Neural cell (in vitro differentiated cells): ENCODE results near the gene CTDSP2. TPM values are rescaled to one million over a fixed set of nuclear protein-coding genes. Genes with fewer than 3 reads are reported as not detected.

Experiments
- polyA plus RNA-seq: library from polyadenylated mRNA; depleted of rRNA; stranded (reverse); fragments of >200 nt; gene quantifications from 2 replicates; pipeline ENCODE4 v1.2.3, GENCODE V29; 2014
- small RNA-seq, 3 experiments: library from RNA; depleted of rRNA; stranded (forward); fragments of <200 nt; gene quantifications; one replicate each; pipeline ENCODE3, GENCODE V24; 2012

Gene CTDSP2
- polyA plus RNA-seq, 1 donor from 2014 or later = 23.6 TPM

Small RNA genes within 50 kb of the gene (small RNA-seq; reads per million reads assigned to genes)
- gene MIR26A2 = 255 to 312 (median 299) reads per million in 3 experiments
- gene RNU6-1083P = 0 reads per million in 3 experiments

Other genes with a start within 250 kb of the CTDSP2 start
- 141 and 163 TPM in 2 replicates for gene DTX3, start 241.9 kb downstream of the CTDSP2 start, polyA plus RNA-seq
- 12.9 and 18.8 TPM in 2 replicates for gene ARHGEF25, start 235.3 kb downstream of the CTDSP2 start, polyA plus RNA-seq
- 99.9 and 152 TPM in 2 replicates for gene B4GALNT1, start 213.5 kb downstream of the CTDSP2 start, polyA plus RNA-seq
- 223 and 248 TPM in 2 replicates for gene OS9, start 152.6 kb downstream of the CTDSP2 start, polyA plus RNA-seq
- 19.3 and 24.9 TPM in 2 replicates for gene AGAP2, start 108.0 kb downstream of the CTDSP2 start, polyA plus RNA-seq
- gene TSPAN31, start 101.7 kb downstream of the CTDSP2 start, polyA plus RNA-seq = 78.1 and 85.3 TPM in 2 replicates
- 81.3 and 104 TPM in 2 replicates for gene CDK4, start 94.4 kb downstream of the CTDSP2 start, polyA plus RNA-seq
- 34.5 and 47.8 TPM in 2 replicates for gene MARCHF9, start 91.6 kb downstream of the CTDSP2 start, polyA plus RNA-seq
- gene CYP27B1, start 79.7 kb downstream of the CTDSP2 start, polyA plus RNA-seq = 0.86 and 1.4 TPM in 2 replicates
- 1.9 and 2.0 TPM in 2 replicates for gene METTL1, start 74.6 kb downstream of the CTDSP2 start, polyA plus RNA-seq
- 1.6 and 2.0 TPM in 2 replicates for gene EEF1AKMT3, start 74.1 kb downstream of the CTDSP2 start, polyA plus RNA-seq
- gene TSFM, start 63.9 kb downstream of the CTDSP2 start, polyA plus RNA-seq = 30.2 and 37.8 TPM in 2 replicates
- gene AVIL, start 28.0 kb downstream of the CTDSP2 start, polyA plus RNA-seq = 2.7 and 4.9 TPM in 2 replicates
- 5.7 and 13.3 TPM in 2 replicates for gene ATP23, start 94.8 kb upstream of the CTDSP2 start, polyA plus RNA-seq